Hepatocyte (in vitro differentiated cells): Measurements from ENCODE around the gene SYNJ2BP. TPM values are rescaled to one million over a fixed set of nuclear protein-coding genes. Genes with fewer than 3 reads are reported as not detected.
A peak's percentile ranks its signal among the peaks of the same experiment; 100 is the strongest.
"Not testable (repeated sequence)": the region's sequence is repeated elsewhere in the genome, so short reads cannot be mapped to it uniquely, and the experiment has no call there.

Experiments
- DNase-seq: peaks from one replicate; pipeline ENCODE4 v3.0.0-alpha.2; 2016; ENCODE audit warnings: low spot score
- H2AFZ ChIP-seq: fragments of 200-600 bp; sonication (generic); 2 replicates; pipeline ENCODE4 v1.6.0; 2016; ENCODE audit warnings: antibody characterized with exemption, mild to moderate bottlenecking
- H3K27ac ChIP-seq: fragments of 200-600 bp; sonication (generic); 2 replicates; pipeline ENCODE4 v1.5.1; 2016; ENCODE audit warnings: mild to moderate bottlenecking
- H3K27me3 ChIP-seq: fragments of 200-600 bp; sonication (generic); 2 replicates; pipeline ENCODE4 v1.6.1; 2016
- H3K36me3 ChIP-seq: fragments of 200-600 bp; sonication (generic); replicated peaks from 2 replicates; pipeline ENCODE4 v1.5.1; 2016; ENCODE audit warnings: low read depth; ENCODE audit not compliant: insufficient read depth
- H3K4me1 ChIP-seq: fragments of 200-600 bp; sonication (generic); 2 replicates; pipeline ENCODE4 v1.5.1; 2016; ENCODE audit warnings: mild to moderate bottlenecking, moderate library complexity; ENCODE audit not compliant: insufficient read depth
- H3K4me2 ChIP-seq: fragments of 200-600 bp; sonication (generic); 2 replicates; pipeline ENCODE4 v1.6.0; 2016
- H3K4me3 ChIP-seq: fragments of 200-600 bp; sonication (generic); 2 replicates; pipeline ENCODE4 v1.5.1; 2016; ENCODE audit warnings: mild to moderate bottlenecking
- H3K79me2 ChIP-seq: fragments of 200-600 bp; sonication (generic); 2 replicates; pipeline ENCODE4 v1.6.0; 2017; ENCODE audit warnings: mild to moderate bottlenecking
- H3K9me2 ChIP-seq: fragments of 200-600 bp; sonication (generic); replicated peaks from 2 replicates; pipeline ENCODE4 v1.6.0; 2017; ENCODE audit warnings: mild to moderate bottlenecking; ENCODE audit not compliant: insufficient read depth
- H3K9me3 ChIP-seq: fragments of 200-600 bp; sonication (generic); 2 replicates; pipeline ENCODE4 v1.5.1; 2016; ENCODE audit warnings: low read depth, mild to moderate bottlenecking
- H4K20me1 ChIP-seq: fragments of 200-600 bp; sonication (generic); 2 replicates; pipeline ENCODE4 v1.6.0; 2016; ENCODE audit warnings: mild to moderate bottlenecking; ENCODE audit not compliant: insufficient read depth, poor library complexity, severe bottlenecking
- EZH2 ChIP-seq: fragments of 200-600 bp; sonication (generic); IDR thresholded peaks from 2 replicates; pipeline ENCODE4 v1.6.1; 2016; ENCODE audit warnings: antibody characterized with exemption, mild to moderate bottlenecking, borderline replicate concordance
- EZH2phosphoT487 ChIP-seq: fragments of 200-600 bp; sonication (generic); IDR thresholded peaks from one replicate; pipeline ENCODE4 v1.6.1; 2018; ENCODE audit warnings: antibody characterized with exemption, mild to moderate bottlenecking, low read depth, moderate library complexity; ENCODE audit not compliant: unreplicated experiment, severe bottlenecking
- WGBS: methylation state at CpG from one replicate; pipeline ENCODE4 v1.1.6; 2016; ENCODE audit warnings: low lambda C conversion rate; ENCODE audit errors: missing lambda C conversion rate; 5-methylcytosine and 5-hydroxymethylcytosine counted together
- polyA plus RNA-seq: library from polyadenylated mRNA; unstranded; fragments of >200 nt; fragmentation: Nextera tagmentation; extraction: Ambion mirVana; gene quantifications from 2 replicates; pipeline ENCODE4 v1.2.1, GENCODE V29; 2016
- total RNA-seq: library from RNA; depleted of rRNA; stranded (reverse); fragments of >200 nt; gene quantifications from 2 replicates; pipeline ENCODE4 v1.2.3, GENCODE V29; 2014
- TF ChIP-seq, protein P1 (sequence below): fragments of 200-600 bp; sonication (generic); IDR thresholded peaks from 2 replicates; pipeline ENCODE4 v1.5.1; 2016; ENCODE audit warnings: antibody characterized with exemption, mild to moderate bottlenecking; ENCODE audit not compliant: poor library complexity

SYNJ2BP gene
- total and polyA plus RNA-seq, 2 experiments from 2014 or later: 25.9 to 38.6 TPM

- Histone ChIP-seq H3K9me2 (no peaks in the 10 kb centered on the region), H3K4me2 (peak overlapping the region; percentile 78), H2AFZ (no peak overlapping the region), H3K4me3 (peak overlapping the region; percentile 86), H3K79me2 (peaks cover 53% of the 10 kb centered on the region), H3K9me3 (no peaks in the 10 kb centered on the region), H3K36me3 (no peaks in the 10 kb centered on the region), H3K4me1 (no peaks in the 10 kb centered on the region), H3K27ac (no peak overlapping the region), H4K20me1 (no peaks in the 10 kb centered on the region), H3K27me3 (no peaks in the 10 kb centered on the region)
- 20% methylated on average over 2 of the region's 2 CpGs for WGBS
- DNase-seq: no peak
- TF ChIP-seq EZH2phosphoT487 (no peak), EZH2 (no peak)
- TF ChIP-seq, protein P1, sequence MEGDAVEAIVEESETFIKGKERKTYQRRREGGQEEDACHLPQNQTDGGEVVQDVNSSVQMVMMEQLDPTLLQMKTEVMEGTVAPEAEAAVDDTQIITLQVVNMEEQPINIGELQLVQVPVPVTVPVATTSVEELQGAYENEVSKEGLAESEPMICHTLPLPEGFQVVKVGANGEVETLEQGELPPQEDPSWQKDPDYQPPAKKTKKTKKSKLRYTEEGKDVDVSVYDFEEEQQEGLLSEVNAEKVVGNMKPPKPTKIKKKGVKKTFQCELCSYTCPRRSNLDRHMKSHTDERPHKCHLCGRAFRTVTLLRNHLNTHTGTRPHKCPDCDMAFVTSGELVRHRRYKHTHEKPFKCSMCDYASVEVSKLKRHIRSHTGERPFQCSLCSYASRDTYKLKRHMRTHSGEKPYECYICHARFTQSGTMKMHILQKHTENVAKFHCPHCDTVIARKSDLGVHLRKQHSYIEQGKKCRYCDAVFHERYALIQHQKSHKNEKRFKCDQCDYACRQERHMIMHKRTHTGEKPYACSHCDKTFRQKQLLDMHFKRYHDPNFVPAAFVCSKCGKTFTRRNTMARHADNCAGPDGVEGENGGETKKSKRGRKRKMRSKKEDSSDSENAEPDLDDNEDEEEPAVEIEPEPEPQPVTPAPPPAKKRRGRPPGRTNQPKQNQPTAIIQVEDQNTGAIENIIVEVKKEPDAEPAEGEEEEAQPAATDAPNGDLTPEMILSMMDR: no peak
Observed at GRCh38 chr14:70415788-70416187, 1.1 kb downstream of the SYNJ2BP start.

DNA sequence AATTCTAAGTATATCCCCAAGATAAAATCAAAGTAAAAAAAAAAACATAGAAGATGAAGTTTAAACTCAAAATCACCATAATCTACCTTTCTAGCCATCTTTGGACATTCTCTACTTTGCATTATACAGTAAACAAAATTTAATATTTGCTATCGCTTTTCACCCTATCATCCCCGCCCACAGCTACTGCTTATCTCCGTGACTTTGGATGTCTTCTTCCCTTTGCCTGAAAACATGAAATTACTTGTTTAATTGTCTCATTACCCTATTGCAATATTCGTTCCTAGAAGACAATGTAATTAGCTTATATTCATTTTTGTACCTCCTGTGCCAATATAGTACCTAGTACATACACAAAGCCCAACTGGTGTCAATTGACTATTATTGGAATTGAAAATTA is 9.3 kb downstream of the SYNJ2BP start:
- TF ChIP-seq EZH2 (no peak), EZH2phosphoT487 (no peak)
- TF ChIP-seq, protein P1: no peak
- Histone ChIP-seq H4K20me1 (no peaks in the 10 kb centered on the region), H3K36me3 (no peaks in the 10 kb centered on the region), H2AFZ (no peak overlapping the region), H3K4me1 (peaks cover 7% of the 10 kb centered on the region), H3K4me2 (no peak overlapping the region), H3K79me2 (peaks cover 74% of the 10 kb centered on the region), H3K9me3 (no peaks in the 10 kb centered on the region), H3K9me2 (no peaks in the 10 kb centered on the region), H3K27me3 (no peaks in the 10 kb centered on the region), H3K27ac (no peak overlapping the region), H3K4me3 (no peak overlapping the region)
- no peak for DNase-seq
- WGBS: 98% methylated on average over 4 of the region's 4 CpGs

DNA sequence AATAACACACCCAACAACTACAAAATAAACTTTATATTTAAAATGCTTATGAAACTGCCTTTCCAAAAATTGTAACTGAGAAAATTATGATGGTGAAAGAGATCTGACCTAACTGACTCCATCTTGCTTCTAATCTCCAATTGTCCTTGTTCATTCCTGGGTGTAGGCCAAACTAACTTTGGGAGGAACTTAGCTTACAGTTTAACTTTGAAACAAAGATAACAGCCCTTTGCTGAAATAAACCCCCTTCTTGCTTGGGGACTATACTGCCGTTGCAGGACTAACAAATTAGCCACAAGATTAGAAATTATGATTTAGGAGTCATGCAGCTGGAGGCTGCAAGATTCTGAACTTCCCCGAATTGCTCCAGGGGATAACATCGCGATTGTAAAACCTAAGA is 10.7 kb downstream of the SYNJ2BP start:
- not testable (repeated sequence) for H3K4me2 ChIP-seq, H3K27ac ChIP-seq, H3K36me3 ChIP-seq, H3K4me1 ChIP-seq, H2AFZ ChIP-seq, H3K27me3 ChIP-seq, H3K9me2 ChIP-seq, DNase-seq, H3K4me3 ChIP-seq, H3K9me3 ChIP-seq, H4K20me1 ChIP-seq
- WGBS: 71% methylated on average over 4 of the region's 4 CpGs
- H3K79me2 ChIP-seq: peaks cover 72% of the 10 kb centered on the region

GRCh38 chr14:70403335-70403734 is 13.6 kb downstream of the SYNJ2BP start:
- DNase-seq: peak; percentile 51
- WGBS: 39% methylated on average over 4 of the region's 4 CpGs
- peak overlapping the region; percentile 47 for H3K27ac ChIP-seq

More at GRCh38 chr14:70403335-70403734, 13.6 kb downstream of the SYNJ2BP start:
- peaks cover 66% of the 10 kb centered on the region for H3K79me2 ChIP-seq
- H3K4me3 ChIP-seq, H3K27me3 ChIP-seq, H4K20me1 ChIP-seq, H3K9me2 ChIP-seq, H2AFZ ChIP-seq, H3K4me2 ChIP-seq, H3K36me3 ChIP-seq, H3K9me3 ChIP-seq, H3K4me1 ChIP-seq: not testable (repeated sequence)
- TF ChIP-seq, protein P1: peak; percentile 42
